ENCODE results near the gene HABP4. TPM values are rescaled to one million over a fixed set of nuclear protein-coding genes. Genes with fewer than 3 reads are reported as not detected.
A peak's percentile ranks its signal among the peaks of the same experiment; 100 is the strongest.

The HABP4 gene
- total and polyA plus RNA-seq, 4 donors, result 4.7 to 10.2 (median 8.2) TPM

DNA sequence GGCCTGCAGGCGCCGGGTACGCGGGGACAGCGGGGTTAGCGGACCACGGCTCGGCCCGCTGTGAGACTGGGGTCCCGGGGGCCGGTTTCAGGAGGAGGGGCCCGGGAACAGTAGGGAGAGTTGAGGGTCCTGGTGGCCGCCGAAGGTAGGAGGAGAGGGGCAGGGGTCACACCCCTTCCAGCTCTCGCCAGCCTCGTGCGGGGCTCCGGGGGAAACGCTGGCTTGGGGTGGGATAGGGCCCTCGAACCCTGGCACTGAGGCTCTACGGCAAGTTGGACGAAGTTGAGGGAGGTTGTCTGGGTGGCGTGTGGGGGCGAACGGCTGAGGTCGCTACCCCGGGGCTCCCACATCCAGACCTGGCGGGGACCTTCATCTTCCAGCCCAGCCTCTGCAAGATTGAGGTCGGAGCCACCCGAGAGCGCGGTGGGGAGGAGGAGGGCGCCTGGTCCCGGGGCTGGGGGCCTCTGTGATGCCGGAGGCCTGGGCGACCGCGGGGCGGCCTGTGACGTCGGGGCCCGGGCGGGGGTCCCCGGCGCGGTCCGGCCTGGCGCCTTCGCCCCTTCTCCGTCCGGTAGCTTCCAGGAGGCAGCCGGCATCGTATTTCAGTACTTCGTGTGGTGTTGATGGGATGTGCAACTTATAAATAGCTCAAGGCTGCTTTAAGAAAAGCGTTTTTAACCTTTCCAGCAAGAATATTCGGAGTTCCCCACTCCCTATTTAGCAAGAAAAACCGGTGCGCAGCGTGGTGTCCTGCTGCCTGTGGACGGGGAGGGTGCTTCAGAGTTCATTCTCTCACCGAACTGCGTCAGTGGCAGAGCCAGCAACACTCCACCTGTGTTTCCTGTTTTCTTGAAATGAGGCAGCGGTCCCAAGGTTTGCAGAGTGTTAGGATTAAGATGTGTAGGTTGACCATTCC is 902 bp downstream of the HABP4 start:
- Histone ChIP-seq H3K27ac (ENCODE audit: low read depth in 1 of 2, low read length in 1 of 2) (peak overlapping the region; percentile 59 to 80), H3K4me1 (ENCODE audit: control insufficient read depth in 5 of 5, insufficient read depth in 5 of 5, low read length in 5 of 5) (peaks cover 0 to 15% (median 4%) of the 10 kb centered on the region in 5 donors), H3K4me3 (peak overlapping the region; percentile 66), H3K9me3 (ENCODE audit: control insufficient read depth in 4 of 4, insufficient read depth in 3 of 4, low read length in 3 of 4) (no peaks in the 10 kb centered on the region), H3K36me3 (ENCODE audit: control insufficient read depth in 4 of 4, insufficient read depth in 4 of 4, low read length in 4 of 4) (no peaks in the 10 kb centered on the region), H3K27me3 (ENCODE audit: control insufficient read depth in 3 of 3, insufficient read depth in 3 of 3, low read length in 2 of 3) (peaks cover 0 to 7% (median 5%) of the 10 kb centered on the region in 3 donors), H3K9ac (ENCODE audit: insufficient read depth in 1 of 2, low read length in 2 of 2) (peak overlapping the region in 1 of 2 donors; percentile 82)
- no peak for TF ChIP-seq CTCF (IDR thresholded peaks at IDR 0.05; ENCODE audit: control extremely low read depth, extremely low read depth)
- DNase-seq (peak; percentile 37 to 40 (median 38)), ATAC-seq (ENCODE audit: insufficient read depth, low FRiP score) (no peak)
- 1 to 2% methylated on average over 57 to 63 of the region's 63 CpGs for WGBS, 2 donors

- no peak overlapping the region for H3K9ac ChIP-seq (ENCODE audit: insufficient read depth in 1 of 2, low read length in 2 of 2)
- WGBS, 2 donors, result 73 to 80% methylated on average over 2 of the region's 2 CpGs
Measured at GRCh38 chr9:96453625-96454024, 3.7 kb downstream of the HABP4 start.

GRCh38 chr9:96457266-96457665 is 7.3 kb downstream of the HABP4 start:
- peaks cover 0 to 6% (median 3%) of the 10 kb centered on the region in 4 donors for H3K36me3 ChIP-seq (ENCODE audit: control insufficient read depth in 4 of 4, insufficient read depth in 4 of 4, low read length in 4 of 4)
- H3K9me3 ChIP-seq (ENCODE audit: control insufficient read depth in 4 of 4, insufficient read depth in 3 of 4, low read length in 3 of 4), result no peaks in the 10 kb centered on the region
- TF ChIP-seq CTCF (IDR thresholded peaks at IDR 0.05; ENCODE audit: control extremely low read depth, extremely low read depth), result no peak
- no peak overlapping the region for H3K9ac ChIP-seq (ENCODE audit: insufficient read depth in 1 of 2, low read length in 2 of 2)
- DNase-seq (peak in 2 of 3 donors; percentile 39 to 51), ATAC-seq (ENCODE audit: insufficient read depth, low FRiP score) (no peak)
- no peak overlapping the region for H3K27ac ChIP-seq (ENCODE audit: low read depth in 1 of 2, low read length in 1 of 2)
- H3K4me1 ChIP-seq (ENCODE audit: control insufficient read depth in 5 of 5, insufficient read depth in 5 of 5, low read length in 5 of 5), result peaks cover 0 to 3% (median 0%) of the 10 kb centered on the region in 5 donors
- no peak overlapping the region for H3K4me3 ChIP-seq
- WGBS, 2 donors, result 93 to 94% methylated on average over 4 of the region's 4 CpGs
- peaks cover 0 to 6% (median 0%) of the 10 kb centered on the region in 3 donors for H3K27me3 ChIP-seq (ENCODE audit: control insufficient read depth in 3 of 3, insufficient read depth in 3 of 3, low read length in 2 of 3)

More at GRCh38 chr9:96453625-96454024, 3.7 kb downstream of the HABP4 start:
- Histone ChIP-seq H3K4me3 (no peak overlapping the region), H3K4me1 (ENCODE audit: control insufficient read depth in 5 of 5, insufficient read depth in 5 of 5, low read length in 5 of 5) (peaks cover 0 to 15% (median 7%) of the 10 kb centered on the region in 5 donors), H3K9me3 (ENCODE audit: control insufficient read depth in 4 of 4, insufficient read depth in 3 of 4, low read length in 3 of 4) (no peaks in the 10 kb centered on the region), H3K27ac (ENCODE audit: low read depth in 1 of 2, low read length in 1 of 2) (no peak overlapping the region), H3K27me3 (ENCODE audit: control insufficient read depth in 3 of 3, insufficient read depth in 3 of 3, low read length in 2 of 3) (peaks cover 0 to 3% (median 0%) of the 10 kb centered on the region in 3 donors), H3K36me3 (ENCODE audit: control insufficient read depth in 4 of 4, insufficient read depth in 4 of 4, low read length in 4 of 4) (peaks cover 0 to under 1% (median 0%) of the 10 kb centered on the region in 4 donors)
- DNase-seq, result peak in 1 of 3 donors; percentile 36
- no peak for TF ChIP-seq CTCF (IDR thresholded peaks at IDR 0.05; ENCODE audit: control extremely low read depth, extremely low read depth)
- ATAC-seq (ENCODE audit: insufficient read depth, low FRiP score), result no peak

All from lung (tissue), 12 donors.